ENCODE measurements around the gene SPTAN1.
A peak's percentile ranks its signal among the peaks of the same experiment; 100 is the strongest.

Gene SPTAN1

GRCh38 chr9:128636556-128637530 lies 84.5 kb downstream of the SPTAN1 start:
- Mint-ChIP-seq H3K27ac (no peak overlapping the region), H3K4me3 (no peak overlapping the region)

GRCh38 chr9:128637656-128638055 lies 85.3 kb downstream of the SPTAN1 start:
- Mint-ChIP-seq H3K4me1 (peaks cover 13% of the 10 kb centered on the region), H3K36me3 (ENCODE audit: low read depth) (peaks cover 36% of the 10 kb centered on the region), H3K4me3 (no peak overlapping the region), H3K27ac (no peak overlapping the region), H3K27me3 (ENCODE audit: low read depth, poor library complexity) (no peaks in the 10 kb centered on the region), H3K9me3 (no peaks in the 10 kb centered on the region)
- DNase-seq = no peak
- no peak for TF ChIP-seq CTCF (IDR thresholded peaks at IDR 0.05)

More at GRCh38 chr9:128636556-128637530, 84.5 kb downstream of the SPTAN1 start:
- H3K9me3 Mint-ChIP-seq = no peaks in the 10 kb centered on the region
- peaks cover 9% of the 10 kb centered on the region for H3K4me1 Mint-ChIP-seq
- H3K27me3 Mint-ChIP-seq (ENCODE audit: low read depth, poor library complexity) = no peaks in the 10 kb centered on the region
- no peak for TF ChIP-seq CTCF (IDR thresholded peaks at IDR 0.05)
- H3K36me3 Mint-ChIP-seq (ENCODE audit: low read depth) = peaks cover 40% of the 10 kb centered on the region
- DNase-seq = no peak

GRCh38 chr9:128638580-128638979 lies 86.2 kb downstream of the SPTAN1 start:
- H3K27me3 Mint-ChIP-seq (ENCODE audit: low read depth, poor library complexity) = no peaks in the 10 kb centered on the region
- peaks cover 20% of the 10 kb centered on the region for H3K4me1 Mint-ChIP-seq
- H3K9me3 Mint-ChIP-seq = no peaks in the 10 kb centered on the region
- no peak overlapping the region for H3K27ac Mint-ChIP-seq
- peaks cover 30% of the 10 kb centered on the region for H3K36me3 Mint-ChIP-seq (ENCODE audit: low read depth)
- no peak overlapping the region for H3K4me3 Mint-ChIP-seq
- no peak for DNase-seq
- TF ChIP-seq CTCF (IDR thresholded peaks at IDR 0.05) = no peak

GRCh38 chr9:128640603-128641002 lies 88.2 kb downstream of the SPTAN1 start:
- Mint-ChIP-seq H3K27ac (no peak overlapping the region), H3K4me1 (peaks cover 31% of the 10 kb centered on the region), H3K36me3 (ENCODE audit: low read depth) (peaks cover 31% of the 10 kb centered on the region), H3K27me3 (ENCODE audit: low read depth, poor library complexity) (peaks cover 3% of the 10 kb centered on the region), H3K9me3 (no peaks in the 10 kb centered on the region), H3K4me3 (no peak overlapping the region)
- TF ChIP-seq CTCF (IDR thresholded peaks at IDR 0.05) = no peak
- no peak for DNase-seq

- Mint-ChIP-seq H3K27me3 (ENCODE audit: low read depth, poor library complexity) (peaks cover 3% of the 10 kb centered on the region), H3K4me1 (peaks cover 26% of the 10 kb centered on the region), H3K27ac (peak overlapping the region; percentile 78), H3K4me3 (no peak overlapping the region), H3K9me3 (no peaks in the 10 kb centered on the region), H3K36me3 (ENCODE audit: low read depth) (peaks cover 35% of the 10 kb centered on the region)
- TF ChIP-seq CTCF (IDR thresholded peaks at IDR 0.05) = no peak
- DNase-seq = no peak
These were observed 90.4 kb downstream of the SPTAN1 start for GRCh38 chr9:128642675-128643245.

All from nephron progenitor cell (in vitro differentiated cells).